MV-4-11 (cell line): ENCODE results near the gene NABP1.
A peak's percentile ranks its signal among the peaks of the same experiment; 100 is the strongest.

Experiments used
- DNase-seq: peaks from one replicate; lab custom pipeline; 2025; lab: John Stamatoyannopoulos, UW

Gene NABP1

GRCh38 chr2:191707542-191707941 is 29.6 kb downstream of the NABP1 start:
- DNase-seq, result no peak

- peak; percentile 69 for DNase-seq
Observed at GRCh38 chr2:191710411-191710900, 32.5 kb downstream of the NABP1 start.

- DNase-seq, result no peak
Observed at GRCh38 chr2:191711621-191712020, 33.7 kb downstream of the NABP1 start.

GRCh38 chr2:191713837-191714236 is 35.9 kb downstream of the NABP1 start:
- DNase-seq, result no peak

GRCh38 chr2:191714925-191715324 is 37.0 kb downstream of the NABP1 start:
- no peak for DNase-seq

- DNase-seq, result no peak
Observed at GRCh38 chr2:191715471-191715870, 37.5 kb downstream of the NABP1 start.

GRCh38 chr2:191719261-191719660 is 41.3 kb downstream of the NABP1 start:
- no peak for DNase-seq

GRCh38 chr2:191719938-191720337 is 42.0 kb downstream of the NABP1 start:
- DNase-seq, result no peak

GRCh38 chr2:191721331-191721730 is 43.4 kb downstream of the NABP1 start:
- no peak for DNase-seq

GRCh38 chr2:191724015-191724414 is 46.1 kb downstream of the NABP1 start:
- DNase-seq, result no peak

GRCh38 chr2:191728750-191729624 is 51.1 kb downstream of the NABP1 start:
- no peak for DNase-seq

- DNase-seq, result no peak
Observed at GRCh38 chr2:191730263-191730662, 52.3 kb downstream of the NABP1 start.
